Measurements from ENCODE around the gene VASN. TPM values are rescaled to one million over a fixed set of nuclear protein-coding genes. Genes with fewer than 3 reads are reported as not detected.
"Not testable (repeated sequence)": the region's sequence is repeated elsewhere in the genome, so short reads cannot be mapped to it uniquely, and the experiment has no call there.

The VASN gene
- total RNA-seq, 8 experiments from 2014 or later, result 0.33 to 55.0 (median 4.3) TPM

- ATAC-seq (replicated peaks in 6 of 8), result no peak
- in situ Hi-C loops (cut with MboI; ENCODE audit: low pct_unique_long_range_greater_than_20kb in 2 of 9, low sequenced_read_pairs in 9 of 9, unreplicated experiment in 9 of 9), result no loop called here
- whole genome bisulfite sequencing, 10 experiments, result 86 to 97% (median 87%) methylated on average over 3 to 7 of the region's 20 CpGs; no CpG with 5 or more reads in 7 of the 10 experiments
- Histone ChIP-seq H3K4me3 (no peak overlapping the region), H3K4me1 (replicated peaks in 1 of 2) (peaks cover 21 to 46% of the 10 kb centered on the region in 2 donors), H3K27ac (no peak overlapping the region)
Measured at GRCh38 chr16:4387781-4388180, 16.1 kb downstream of the VASN start.

- no peak overlapping the region for H3K4me3 ChIP-seq
- no peak for ATAC-seq (replicated peaks in 6 of 8)
- no peak overlapping the region for H3K27ac ChIP-seq
- 40 to 80% (median 67%) methylated on average over 1 to 6 of the region's 19 CpGs; no CpG with 5 or more reads in 7 of the 10 experiments for WGBS, 10 experiments
- in situ Hi-C loops (cut with MboI; ENCODE audit: low pct_unique_long_range_greater_than_20kb in 2 of 9, low sequenced_read_pairs in 9 of 9, unreplicated experiment in 9 of 9), result no loop called here
- peaks cover 25 to 49% of the 10 kb centered on the region in 2 donors for H3K4me1 ChIP-seq (replicated peaks in 1 of 2)
Measured at GRCh38 chr16:4388271-4389021, 16.8 kb downstream of the VASN start.

DNA sequence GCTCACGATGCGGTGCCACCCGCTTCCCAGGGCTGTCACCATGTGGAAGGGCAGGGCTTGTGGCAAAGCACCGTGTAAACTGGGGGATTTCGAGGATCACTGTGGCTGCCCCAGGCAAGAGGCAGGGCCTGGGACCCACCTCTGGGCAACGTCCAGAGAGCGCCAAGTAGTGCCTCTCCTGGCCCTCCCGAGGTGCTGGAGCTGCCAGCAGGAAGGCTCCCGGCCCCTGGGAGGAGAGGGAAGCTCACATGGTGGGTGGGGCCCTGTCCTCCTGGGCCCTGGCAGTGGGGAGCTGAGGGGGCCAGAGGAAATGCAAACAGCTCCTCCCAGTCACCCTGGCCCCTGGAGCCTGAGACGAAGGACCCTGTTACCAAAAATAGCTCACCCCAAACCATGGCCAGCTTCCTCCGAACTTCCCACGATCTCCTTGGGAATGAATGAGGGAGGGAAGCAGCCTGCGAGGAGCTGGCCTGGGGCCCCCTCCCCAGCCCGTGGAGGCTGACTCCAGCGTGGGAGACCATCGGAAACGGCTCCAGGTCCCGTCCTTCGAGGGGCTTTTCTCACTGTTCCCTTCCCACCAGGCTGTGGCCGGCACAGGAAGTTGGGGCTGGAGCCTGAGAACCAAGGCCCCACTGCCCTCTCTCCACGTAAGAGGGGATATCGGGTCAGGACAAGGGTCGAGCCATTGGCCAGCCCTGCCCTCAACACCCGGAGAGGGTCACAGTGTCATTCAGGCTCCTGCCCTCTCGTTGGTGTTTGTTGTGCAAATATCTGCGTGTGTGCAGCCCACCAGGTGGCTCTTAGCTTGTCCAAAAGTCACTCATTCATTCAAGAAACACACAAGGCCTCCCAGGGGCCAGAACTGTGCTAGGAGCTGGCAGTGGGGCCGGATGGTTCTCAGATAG is 17.7 kb downstream of the VASN start:
- H3K4me1 ChIP-seq (replicated peaks in 1 of 2), result peaks cover 25 to 49% of the 10 kb centered on the region in 2 donors
- H3K4me3 ChIP-seq, result no peak overlapping the region
- 0 to 68% (median 26%) methylated on average over 1 to 8 of the region's 27 CpGs; no CpG with 5 or more reads in 4 of the 10 experiments for WGBS, 10 experiments
- in situ Hi-C loops (cut with MboI; ENCODE audit: low pct_unique_long_range_greater_than_20kb in 2 of 9, low sequenced_read_pairs in 9 of 9, unreplicated experiment in 9 of 9), result no loop called here
- H3K27ac ChIP-seq, result no peak overlapping the region
- peak in 1 of 8 experiments; percentile 5 for ATAC-seq (replicated peaks in 6 of 8)

GRCh38 chr16:4390266-4391260 is 18.9 kb downstream of the VASN start:
- ATAC-seq (replicated peaks in 6 of 8), result peak in 1 of 8 experiments; percentile 30
- H3K27ac ChIP-seq, result no peak overlapping the region
- WGBS, 10 experiments, result 80 to 100% (median 91%) methylated on average over 1 to 6 of the region's 18 CpGs; no CpG with 5 or more reads in 2 of the 10 experiments
- no peak overlapping the region for H3K4me3 ChIP-seq
- in situ Hi-C loops (cut with MboI; ENCODE audit: low pct_unique_long_range_greater_than_20kb in 2 of 9, low sequenced_read_pairs in 9 of 9, unreplicated experiment in 9 of 9), result no loop called here
- peaks cover 25 to 42% of the 10 kb centered on the region in 2 donors for H3K4me1 ChIP-seq (replicated peaks in 1 of 2)

GRCh38 chr16:4391631-4392381 is 20.2 kb downstream of the VASN start:
- 0 to 100% methylated on average over 1 to 3 of the region's 22 CpGs; no CpG with 5 or more reads in 8 of the 10 experiments for WGBS, 10 experiments
- ATAC-seq (replicated peaks in 6 of 8), result peak in 5 of 8 experiments; percentile 22 to 50 (median 30)
- no peak overlapping the region for H3K4me3 ChIP-seq
- in situ Hi-C loops (cut with MboI; ENCODE audit: low pct_unique_long_range_greater_than_20kb in 2 of 9, low sequenced_read_pairs in 9 of 9, unreplicated experiment in 9 of 9), result no loop called here
- H3K27ac ChIP-seq, result peak overlapping the region in 1 of 2 donors; percentile 47
- peaks cover 25 to 42% of the 10 kb centered on the region in 2 donors for H3K4me1 ChIP-seq (replicated peaks in 1 of 2)

- in situ Hi-C loops (cut with MboI; ENCODE audit: low pct_unique_long_range_greater_than_20kb in 2 of 9, low sequenced_read_pairs in 9 of 9, unreplicated experiment in 9 of 9), result no loop called here
- peak; percentile 40 to 85 (median 54) for ATAC-seq (replicated peaks in 6 of 8)
- Histone ChIP-seq H3K4me1 (replicated peaks in 1 of 2) (peaks cover 25 to 42% of the 10 kb centered on the region in 2 donors), H3K4me3 (no peak overlapping the region), H3K27ac (peak overlapping the region; percentile 30 to 47)
- WGBS, 10 experiments, result 0 to 80% (median 20%) methylated on average over 1 to 8 of the region's 27 CpGs; no CpG with 5 or more reads in 7 of the 10 experiments
Measured at GRCh38 chr16:4392382-4393239, 21.0 kb downstream of the VASN start.

- Histone ChIP-seq H3K4me1 (replicated peaks in 1 of 2) (peaks cover 22 to 38% of the 10 kb centered on the region in 2 donors), H3K4me3 (no peak overlapping the region), H3K27ac (no peak overlapping the region)
- 0 to 80% methylated on average over 1 of the region's 6 CpGs; no CpG with 5 or more reads in 8 of the 10 experiments for WGBS, 10 experiments
- ATAC-seq (replicated peaks in 6 of 8), result peak in 3 of 8 experiments; percentile 14 to 38 (median 15)
- in situ Hi-C loops (cut with MboI; ENCODE audit: low pct_unique_long_range_greater_than_20kb in 2 of 9, low sequenced_read_pairs in 9 of 9, unreplicated experiment in 9 of 9), result no loop called here
Measured at GRCh38 chr16:4393240-4393600, 21.6 kb downstream of the VASN start.

DNA sequence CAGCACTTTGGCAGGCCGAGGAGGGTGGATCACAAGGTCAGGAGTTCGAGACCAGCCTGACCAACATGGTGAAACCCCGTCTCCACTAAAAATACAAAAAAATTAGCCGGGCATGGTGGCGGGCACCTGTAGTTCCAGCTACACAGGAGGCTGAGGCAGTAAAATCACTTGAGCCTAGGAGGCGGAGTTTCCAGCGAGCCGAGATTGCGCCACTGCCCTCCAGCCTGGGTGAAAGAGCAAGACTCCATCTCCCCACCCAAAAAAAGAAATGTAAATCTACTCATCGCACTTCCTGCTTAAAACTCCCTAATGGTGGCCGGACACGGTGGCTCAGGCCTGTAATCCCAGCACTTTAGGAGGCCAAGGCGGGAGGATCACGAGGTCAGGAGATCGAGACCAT is 22.2 kb downstream of the VASN start:
- peaks cover 22 to 32% of the 10 kb centered on the region in 2 donors for H3K4me1 ChIP-seq (replicated peaks in 1 of 2)
- H3K27ac ChIP-seq; ATAC-seq (replicated peaks in 6 of 8); in situ Hi-C loops (cut with MboI; ENCODE audit: low pct_unique_long_range_greater_than_20kb in 2 of 9, low sequenced_read_pairs in 9 of 9, unreplicated experiment in 9 of 9); H3K4me3 ChIP-seq: not testable (repeated sequence)
- WGBS, 10 experiments, result 80 to 100% (median 92%) methylated on average over 1 to 8 of the region's 15 CpGs; no CpG with 5 or more reads in 3 of the 10 experiments

- whole genome bisulfite sequencing, 10 experiments, result 0 to 100% (median 75%) methylated on average over 1 to 2 of the region's 9 CpGs; no CpG with 5 or more reads in 5 of the 10 experiments
- ATAC-seq (replicated peaks in 6 of 8), result no peak
- Histone ChIP-seq H3K4me1 (replicated peaks in 1 of 2) (peaks cover 18 to 20% of the 10 kb centered on the region in 2 donors), H3K4me3 (no peak overlapping the region), H3K27ac (no peak overlapping the region)
- in situ Hi-C loops (cut with MboI; ENCODE audit: low pct_unique_long_range_greater_than_20kb in 2 of 9, low sequenced_read_pairs in 9 of 9, unreplicated experiment in 9 of 9), result loop anchor here in 1 of 9 experiments (5.0 kb wide), 1 partner anchor 38 kb away; no protein-coding TSS in a partner anchor
Measured at GRCh38 chr16:4395055-4395726, 23.5 kb downstream of the VASN start.

GRCh38 chr16:4399001-4399730 is 27.5 kb downstream of the VASN start:
- 60 to 100% (median 91%) methylated on average over 3 to 9 of the region's 9 CpGs for WGBS, 10 experiments
- no peaks in the 10 kb centered on the region for H3K4me1 ChIP-seq (replicated peaks in 1 of 2)
- no peak overlapping the region for H3K27ac ChIP-seq
- no peak overlapping the region for H3K4me3 ChIP-seq
- ATAC-seq (replicated peaks in 6 of 8), result no peak
- in situ Hi-C loops (cut with MboI; ENCODE audit: low pct_unique_long_range_greater_than_20kb in 2 of 9, low sequenced_read_pairs in 9 of 9, unreplicated experiment in 9 of 9), result loop anchor here in 1 of 9 experiments (5.0 kb wide), 1 partner anchor 42 kb away; no protein-coding TSS in a partner anchor

Measured in motor neuron (in vitro differentiated cells).